ENCODE data around the gene SPOCK1.

The SPOCK1 gene

GRCh38 chr5:137315534-137316345, 183.4 kb downstream of the SPOCK1 start:
- no peak overlapping the region for H4K91ac ChIP-seq (ENCODE audit: low read length)
- H3K4ac ChIP-seq (ENCODE audit: low read depth in 1 of 2, low read length in 2 of 2), result no peak overlapping the region
- no peak overlapping the region for H4K8ac ChIP-seq (ENCODE audit: low read length)
- H2BK120ac ChIP-seq (ENCODE audit: low read depth, low read length), result no peak overlapping the region
- no peak overlapping the region for H2BK12ac ChIP-seq (ENCODE audit: low read length in 2 of 2)
- H3K9me3 ChIP-seq (ENCODE audit: control insufficient read depth, low read length), result no peaks in the 10 kb centered on the region
- H3K14ac ChIP-seq (ENCODE audit: low read length in 2 of 2), result no peak overlapping the region
- H3K9ac ChIP-seq (ENCODE audit: low read length), result no peak overlapping the region
- peaks cover 0 to 3% of the 10 kb centered on the region in 2 experiments for H3K27me3 ChIP-seq (ENCODE audit: control insufficient read depth in 1 of 2, insufficient read depth in 1 of 2, low read length in 2 of 2)
- no peak overlapping the region for H2BK15ac ChIP-seq (ENCODE audit: low read depth, poor library complexity, severe bottlenecking)
- no peak overlapping the region for H3K4me2 ChIP-seq (ENCODE audit: low read length, poor library complexity, severe bottlenecking)
- no peaks in the 10 kb centered on the region for H3K36me3 ChIP-seq (ENCODE audit: control insufficient read depth in 1 of 2, insufficient read depth in 2 of 2, low read depth in 1 of 2, low read length in 2 of 2)
- H3K27ac ChIP-seq (ENCODE audit: low read length, poor library complexity, severe bottlenecking), result no peak overlapping the region
- H3K79me1 ChIP-seq (replicated peaks; ENCODE audit: low read length, poor library complexity, severe bottlenecking), result no peaks in the 10 kb centered on the region
- no peak overlapping the region for H2BK5ac ChIP-seq (ENCODE audit: low read depth, low read length, poor library complexity, severe bottlenecking)
- H3K18ac ChIP-seq (ENCODE audit: low read depth in 1 of 2, low read length in 2 of 2), result no peak overlapping the region
- no peak for DNase-seq
- H3K23ac ChIP-seq (ENCODE audit: low read length in 2 of 2), result no peak overlapping the region
- no peak overlapping the region for H2AK5ac ChIP-seq (ENCODE audit: low read length, severe bottlenecking)
- no peak overlapping the region for H3K4me3 ChIP-seq (ENCODE audit: insufficient read depth in 1 of 2, low read depth in 1 of 2, low read length in 2 of 2)
- peaks cover 1% of the 10 kb centered on the region for H3K4me1 ChIP-seq (ENCODE audit: control insufficient read depth, insufficient read depth, low read depth, low read length)
- H2AFZ ChIP-seq (ENCODE audit: low read depth, low read length), result no peak overlapping the region
- 86% methylated on average over 7 of the region's 8 CpGs for WGBS

- H3K23ac ChIP-seq (ENCODE audit: low read length in 2 of 2), result no peak overlapping the region
- H2BK120ac ChIP-seq (ENCODE audit: low read depth, low read length), result no peak overlapping the region
- DNase-seq, result no peak
- H2BK5ac ChIP-seq (ENCODE audit: low read depth, low read length, poor library complexity, severe bottlenecking), result no peak overlapping the region
- H4K91ac ChIP-seq (ENCODE audit: low read length), result no peak overlapping the region
- H3K4me2 ChIP-seq (ENCODE audit: low read length, poor library complexity, severe bottlenecking), result no peak overlapping the region
- no peaks in the 10 kb centered on the region for H3K79me1 ChIP-seq (replicated peaks; ENCODE audit: low read length, poor library complexity, severe bottlenecking)
- H3K14ac ChIP-seq (ENCODE audit: low read length in 2 of 2), result no peak overlapping the region
- H3K27ac ChIP-seq (ENCODE audit: low read length, poor library complexity, severe bottlenecking), result no peak overlapping the region
- no peak overlapping the region for H3K4me3 ChIP-seq (ENCODE audit: insufficient read depth in 1 of 2, low read depth in 1 of 2, low read length in 2 of 2)
- H3K36me3 ChIP-seq (ENCODE audit: control insufficient read depth in 1 of 2, insufficient read depth in 2 of 2, low read depth in 1 of 2, low read length in 2 of 2), result no peaks in the 10 kb centered on the region
- no peak overlapping the region for H2BK12ac ChIP-seq (ENCODE audit: low read length in 2 of 2)
- H3K9me3 ChIP-seq (ENCODE audit: control insufficient read depth, low read length), result no peaks in the 10 kb centered on the region
- no peak overlapping the region for H2BK15ac ChIP-seq (ENCODE audit: low read depth, poor library complexity, severe bottlenecking)
- H3K4me1 ChIP-seq (ENCODE audit: control insufficient read depth, insufficient read depth, low read depth, low read length), result peaks cover 2% of the 10 kb centered on the region
- no peak overlapping the region for H3K18ac ChIP-seq (ENCODE audit: low read depth in 1 of 2, low read length in 2 of 2)
- H3K9ac ChIP-seq (ENCODE audit: low read length), result no peak overlapping the region
- WGBS, result 100% methylated on average over 2 of the region's 2 CpGs
- H2AK5ac ChIP-seq (ENCODE audit: low read length, severe bottlenecking), result no peak overlapping the region
- H3K4ac ChIP-seq (ENCODE audit: low read depth in 1 of 2, low read length in 2 of 2), result no peak overlapping the region
- H2AFZ ChIP-seq (ENCODE audit: low read depth, low read length), result no peak overlapping the region
- no peak overlapping the region for H4K8ac ChIP-seq (ENCODE audit: low read length)
- H3K27me3 ChIP-seq (ENCODE audit: control insufficient read depth in 1 of 2, insufficient read depth in 1 of 2, low read length in 2 of 2), result peaks cover 0 to 3% of the 10 kb centered on the region in 2 experiments
Measured at GRCh38 chr5:137315109-137315508, 184.0 kb downstream of the SPOCK1 start.

DNA sequence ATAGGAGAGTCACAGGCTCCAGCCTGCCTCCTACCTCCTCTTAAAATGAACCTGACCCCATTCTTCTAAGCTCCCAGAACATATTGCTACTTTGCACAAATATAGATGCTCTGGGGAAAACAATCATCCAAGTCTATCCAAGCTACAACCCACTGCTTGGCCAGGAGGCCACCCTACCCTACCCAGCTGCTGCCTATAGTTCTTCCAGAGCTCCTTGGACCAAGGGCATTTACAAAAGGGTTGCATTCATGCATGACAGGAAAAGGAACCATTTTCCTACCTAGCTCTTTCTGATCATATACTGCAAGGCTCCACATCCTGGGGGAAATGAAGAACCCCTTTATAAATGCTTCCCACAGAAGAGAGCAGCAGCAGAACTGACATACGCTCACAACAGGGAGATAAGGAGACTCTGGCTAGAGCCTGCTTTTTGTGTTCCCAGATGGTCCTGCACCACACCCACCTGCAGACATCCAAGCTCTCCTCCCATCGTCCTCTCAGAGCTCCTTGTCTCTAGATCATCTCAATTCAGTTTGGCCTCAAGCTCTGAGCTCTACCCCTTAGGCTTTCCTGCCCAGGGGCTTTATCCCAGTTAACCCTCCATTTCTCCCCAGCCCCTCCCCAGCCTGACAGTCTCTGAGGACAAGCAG, 185.5 kb downstream of the SPOCK1 start:
- peaks cover 3% of the 10 kb centered on the region for H3K4me1 ChIP-seq (ENCODE audit: control insufficient read depth, insufficient read depth, low read depth, low read length)
- no peak overlapping the region for H3K18ac ChIP-seq (ENCODE audit: low read depth in 1 of 2, low read length in 2 of 2)
- H2BK15ac ChIP-seq (ENCODE audit: low read depth, poor library complexity, severe bottlenecking), result no peak overlapping the region
- no peak overlapping the region for H4K8ac ChIP-seq (ENCODE audit: low read length)
- no peak overlapping the region for H3K4ac ChIP-seq (ENCODE audit: low read depth in 1 of 2, low read length in 2 of 2)
- no peaks in the 10 kb centered on the region for H3K36me3 ChIP-seq (ENCODE audit: control insufficient read depth in 1 of 2, insufficient read depth in 2 of 2, low read depth in 1 of 2, low read length in 2 of 2)
- no peak overlapping the region for H2AK5ac ChIP-seq (ENCODE audit: low read length, severe bottlenecking)
- peaks cover 0 to 3% of the 10 kb centered on the region in 2 experiments for H3K27me3 ChIP-seq (ENCODE audit: control insufficient read depth in 1 of 2, insufficient read depth in 1 of 2, low read length in 2 of 2)
- no peak overlapping the region for H2BK5ac ChIP-seq (ENCODE audit: low read depth, low read length, poor library complexity, severe bottlenecking)
- H2BK120ac ChIP-seq (ENCODE audit: low read depth, low read length), result no peak overlapping the region
- H3K14ac ChIP-seq (ENCODE audit: low read length in 2 of 2), result no peak overlapping the region
- H2BK12ac ChIP-seq (ENCODE audit: low read length in 2 of 2), result no peak overlapping the region
- H3K9me3 ChIP-seq (ENCODE audit: control insufficient read depth, low read length), result no peaks in the 10 kb centered on the region
- H2AFZ ChIP-seq (ENCODE audit: low read depth, low read length), result no peak overlapping the region
- 89% methylated on average over 2 of the region's 2 CpGs for WGBS
- no peak overlapping the region for H3K4me2 ChIP-seq (ENCODE audit: low read length, poor library complexity, severe bottlenecking)
- no peak overlapping the region for H3K4me3 ChIP-seq (ENCODE audit: insufficient read depth in 1 of 2, low read depth in 1 of 2, low read length in 2 of 2)
- no peak overlapping the region for H3K23ac ChIP-seq (ENCODE audit: low read length in 2 of 2)
- no peak for DNase-seq
- no peaks in the 10 kb centered on the region for H3K79me1 ChIP-seq (replicated peaks; ENCODE audit: low read length, poor library complexity, severe bottlenecking)
- H3K27ac ChIP-seq (ENCODE audit: low read length, poor library complexity, severe bottlenecking), result no peak overlapping the region
- H3K9ac ChIP-seq (ENCODE audit: low read length), result no peak overlapping the region
- H4K91ac ChIP-seq (ENCODE audit: low read length), result no peak overlapping the region

- Histone ChIP-seq H2BK120ac (ENCODE audit: low read depth, low read length) (no peak overlapping the region), H3K36me3 (ENCODE audit: control insufficient read depth in 1 of 2, insufficient read depth in 2 of 2, low read depth in 1 of 2, low read length in 2 of 2) (no peaks in the 10 kb centered on the region), H2AFZ (ENCODE audit: low read depth, low read length) (no peak overlapping the region), H3K27me3 (ENCODE audit: control insufficient read depth in 1 of 2, insufficient read depth in 1 of 2, low read length in 2 of 2) (no peaks in the 10 kb centered on the region), H3K27ac (ENCODE audit: low read length, poor library complexity, severe bottlenecking) (no peak overlapping the region), H3K9me3 (ENCODE audit: control insufficient read depth, low read length) (no peaks in the 10 kb centered on the region), H3K79me1 (replicated peaks; ENCODE audit: low read length, poor library complexity, severe bottlenecking) (no peaks in the 10 kb centered on the region), H3K4me2 (ENCODE audit: low read length, poor library complexity, severe bottlenecking) (no peak overlapping the region), H2AK5ac (ENCODE audit: low read length, severe bottlenecking) (no peak overlapping the region), H3K4ac (ENCODE audit: low read depth in 1 of 2, low read length in 2 of 2) (no peak overlapping the region), H3K18ac (ENCODE audit: low read depth in 1 of 2, low read length in 2 of 2) (no peak overlapping the region), H2BK12ac (ENCODE audit: low read length in 2 of 2) (no peak overlapping the region), H2BK5ac (ENCODE audit: low read depth, low read length, poor library complexity, severe bottlenecking) (no peak overlapping the region), H4K8ac (ENCODE audit: low read length) (no peak overlapping the region), H3K14ac (ENCODE audit: low read length in 2 of 2) (no peak overlapping the region), H3K4me3 (ENCODE audit: insufficient read depth in 1 of 2, low read depth in 1 of 2, low read length in 2 of 2) (no peak overlapping the region), H3K23ac (ENCODE audit: low read length in 2 of 2) (no peak overlapping the region), H2BK15ac (ENCODE audit: low read depth, poor library complexity, severe bottlenecking) (no peak overlapping the region), H3K4me1 (ENCODE audit: control insufficient read depth, insufficient read depth, low read depth, low read length) (peaks cover 7% of the 10 kb centered on the region), H4K91ac (ENCODE audit: low read length) (no peak overlapping the region), H3K9ac (ENCODE audit: low read length) (no peak overlapping the region)
- WGBS, result 95% methylated on average over 2 of the region's 2 CpGs
- no peak for DNase-seq
Measured at GRCh38 chr5:137312011-137312410, 187.1 kb downstream of the SPOCK1 start.
